A673 (cell line): Measurements from ENCODE around the gene KCNJ10. TPM values are rescaled to one million over a fixed set of nuclear protein-coding genes. Genes with fewer than 3 reads are reported as not detected.

Source experiments
- BruUV-seq: library from RNA; stranded (reverse); fragments of 400-500 nt; replicated peaks from 2 replicates; lab custom pipeline; 2021; lab: Mats Ljungman, UMichigan
- CTCF ChIA-PET: fragments of 300-600 bp; sonication (Branson Sonifier 250); formaldehyde crosslinking; loops from one replicate; lab custom pipeline; 2022; ENCODE audit warnings: antibody characterized with exemption; lab: Charles Lee
- POLR2A ChIA-PET: fragments of 300-600 bp; sonication (Branson Sonifier 250); formaldehyde crosslinking; loops from one replicate; lab custom pipeline; 2022; ENCODE audit warnings: antibody characterized with exemption; ENCODE audit not compliant: low non-redundant PET; lab: Charles Lee
- DNase-seq: peaks from one replicate; pipeline ENCODE4 v3.0.0-alpha.2; 2015; ENCODE audit warnings: low spot score
- H3K27ac ChIP-seq: fragments of 200-600 bp; sonication (generic); 2 replicates; pipeline ENCODE4 v1.5.1; 2016; ENCODE audit warnings: mixed run types, low read depth, mild to moderate bottlenecking, mixed read lengths, antibody characterized with exemption, low read length; ENCODE audit not compliant: poor library complexity, severe bottlenecking
- H3K27me3 ChIP-seq: fragments of 200-600 bp; sonication (generic); replicated peaks from 2 replicates; pipeline ENCODE4 v1.6.1; 2017; ENCODE audit warnings: mixed run types, low read depth, mild to moderate bottlenecking, mixed read lengths, antibody characterized with exemption, low read length; ENCODE audit not compliant: insufficient read depth, poor library complexity
- H3K36me3 ChIP-seq: fragments of 200-600 bp; sonication (generic); 2 replicates; pipeline ENCODE4 v1.6.1; 2016; ENCODE audit warnings: mixed run types, mild to moderate bottlenecking, mixed read lengths, antibody characterized with exemption, low read length; ENCODE audit not compliant: insufficient read depth, poor library complexity, severe bottlenecking
- H3K4me1 ChIP-seq: fragments of 200-600 bp; sonication (generic); 2 replicates; pipeline ENCODE4 v1.6.1; 2017; ENCODE audit warnings: mixed run types, mild to moderate bottlenecking, mixed read lengths, antibody characterized with exemption, low read length; ENCODE audit not compliant: insufficient read depth, poor library complexity, severe bottlenecking
- H3K4me3 ChIP-seq: fragments of 200-600 bp; sonication (generic); 2 replicates; pipeline ENCODE4 v1.5.1; 2016; ENCODE audit warnings: low read depth, mixed run types, mild to moderate bottlenecking, mixed read lengths, low read length; ENCODE audit not compliant: poor library complexity, severe bottlenecking
- H3K9me3 ChIP-seq: fragments of 200-600 bp; sonication (generic); 2 replicates; pipeline ENCODE4 v1.6.1; 2016; ENCODE audit warnings: mixed run types, low read depth, mild to moderate bottlenecking, mixed read lengths, antibody characterized with exemption, low read length; ENCODE audit not compliant: poor library complexity, severe bottlenecking
- EZH2 ChIP-seq: fragments of 200-600 bp; sonication (generic); IDR thresholded peaks from 2 replicates; pipeline ENCODE4 v1.6.1; 2017; ENCODE audit warnings: borderline replicate concordance, low read depth, mild to moderate bottlenecking, mixed read lengths, antibody characterized with exemption, low read length; ENCODE audit not compliant: poor library complexity, severe bottlenecking
- intact Hi-C: fragments of 100-400 bp; cut with micrococcal nuclease; formaldehyde crosslinking; loops from one replicate; pipeline ENCODE4 v1.10.0; 2022; ENCODE audit not compliant: unreplicated experiment
- total RNA-seq: library from RNA; stranded (reverse); gene quantifications from 2 replicates; pipeline ENCODE4 v1.2.3, GENCODE V29; 2021
- TF ChIP-seq, protein P1 (sequence below): fragments of 300-800, 200-600 bp; sonication (generic); conservative IDR thresholded peaks from 2 replicates; pipeline ENCODE4 v1.5.1; 2017; ENCODE audit warnings: low read depth, mild to moderate bottlenecking, antibody characterized with exemption, low read length, moderate library complexity, mixed read lengths

The KCNJ10 gene
- total RNA-seq, 1 experiment from 2014 or later = not detected

DNA sequence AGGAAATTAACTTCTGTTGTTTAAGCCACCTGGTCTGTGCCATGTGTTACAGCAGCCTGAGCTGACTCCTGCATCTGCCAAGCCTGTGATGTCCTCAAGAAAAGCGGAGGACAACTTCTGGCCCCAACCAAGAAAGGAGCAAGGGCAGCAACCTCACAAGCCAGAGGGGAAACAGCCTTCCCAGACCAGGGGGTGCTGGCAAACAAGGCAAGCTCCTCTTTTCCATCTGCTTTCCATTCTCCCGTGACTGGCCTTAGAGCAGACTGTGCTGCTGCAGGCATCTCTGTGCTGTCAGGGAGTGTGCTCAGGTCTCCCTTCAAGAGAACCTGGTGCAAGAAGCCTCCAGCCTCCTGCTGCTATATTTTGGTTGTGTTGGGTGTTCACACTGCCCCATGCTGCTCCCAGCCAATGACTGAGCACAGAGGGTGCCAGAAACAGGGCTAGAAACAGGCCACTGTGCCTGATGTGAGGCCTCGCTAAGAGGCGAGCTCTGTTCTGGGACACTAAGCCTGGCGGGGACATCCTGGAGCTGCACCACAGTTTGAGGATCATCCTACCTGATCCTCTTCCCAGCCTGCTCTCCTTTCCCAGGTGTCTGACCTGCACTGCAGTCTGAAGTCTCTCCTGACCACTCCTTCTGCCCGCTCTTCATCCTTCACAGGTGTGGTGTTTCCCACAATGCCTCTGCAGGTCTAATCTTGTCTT lies 88.5 kb downstream of the KCNJ10 start:
- BruUV-seq = no TSS peak
- H3K27ac ChIP-seq = no peak overlapping the region
- TF ChIP-seq, protein P1, sequence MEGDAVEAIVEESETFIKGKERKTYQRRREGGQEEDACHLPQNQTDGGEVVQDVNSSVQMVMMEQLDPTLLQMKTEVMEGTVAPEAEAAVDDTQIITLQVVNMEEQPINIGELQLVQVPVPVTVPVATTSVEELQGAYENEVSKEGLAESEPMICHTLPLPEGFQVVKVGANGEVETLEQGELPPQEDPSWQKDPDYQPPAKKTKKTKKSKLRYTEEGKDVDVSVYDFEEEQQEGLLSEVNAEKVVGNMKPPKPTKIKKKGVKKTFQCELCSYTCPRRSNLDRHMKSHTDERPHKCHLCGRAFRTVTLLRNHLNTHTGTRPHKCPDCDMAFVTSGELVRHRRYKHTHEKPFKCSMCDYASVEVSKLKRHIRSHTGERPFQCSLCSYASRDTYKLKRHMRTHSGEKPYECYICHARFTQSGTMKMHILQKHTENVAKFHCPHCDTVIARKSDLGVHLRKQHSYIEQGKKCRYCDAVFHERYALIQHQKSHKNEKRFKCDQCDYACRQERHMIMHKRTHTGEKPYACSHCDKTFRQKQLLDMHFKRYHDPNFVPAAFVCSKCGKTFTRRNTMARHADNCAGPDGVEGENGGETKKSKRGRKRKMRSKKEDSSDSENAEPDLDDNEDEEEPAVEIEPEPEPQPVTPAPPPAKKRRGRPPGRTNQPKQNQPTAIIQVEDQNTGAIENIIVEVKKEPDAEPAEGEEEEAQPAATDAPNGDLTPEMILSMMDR = no peak
- no peak for TF ChIP-seq EZH2

DNA sequence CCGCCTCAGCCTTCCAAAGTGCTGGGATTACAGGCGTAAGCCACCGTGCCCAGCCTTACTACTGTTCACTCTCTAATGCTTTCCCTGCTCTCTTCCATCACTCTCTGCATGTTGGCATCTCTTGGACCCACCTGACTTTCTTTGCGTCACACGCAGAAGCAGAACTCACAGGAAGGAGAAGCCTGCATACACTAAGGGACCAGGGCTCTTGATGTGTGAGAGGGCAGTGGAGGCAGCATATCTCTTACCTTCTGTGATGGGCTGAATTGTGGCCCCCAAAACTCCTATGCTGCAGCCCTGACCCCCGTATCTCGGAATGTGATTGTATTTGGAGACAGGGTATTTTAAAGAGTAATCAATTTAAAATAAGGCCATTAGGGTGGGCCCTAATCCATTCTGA lies 89.2 kb downstream of the KCNJ10 start:
- peaks cover 71% of the 10 kb centered on the region for H3K27me3 ChIP-seq
- BruUV-seq = no TSS peak
- H3K9me3 ChIP-seq = no peaks in the 10 kb centered on the region
- intact Hi-C loops = no loop called here
- DNase-seq = no peak
- TF ChIP-seq EZH2 = no peak
- TF ChIP-seq, protein P1 = no peak
- ChIA-PET CTCF (no interaction called here), POLR2A (no interaction called here)
- H3K36me3 ChIP-seq = no peaks in the 10 kb centered on the region
- no peaks in the 10 kb centered on the region for H3K4me1 ChIP-seq
- no peak overlapping the region for H3K27ac ChIP-seq
- H3K4me3 ChIP-seq = no peak overlapping the region

More for the DNA sequence above, 88.5 kb downstream of the KCNJ10 start:
- no peak for DNase-seq
- Histone ChIP-seq H3K36me3 (no peaks in the 10 kb centered on the region), H3K4me3 (no peak overlapping the region), H3K4me1 (no peaks in the 10 kb centered on the region), H3K27me3 (peaks cover 66% of the 10 kb centered on the region), H3K9me3 (no peaks in the 10 kb centered on the region)
- ChIA-PET POLR2A (no interaction called here), CTCF (no interaction called here)
- intact Hi-C loops = no loop called here

DNA sequence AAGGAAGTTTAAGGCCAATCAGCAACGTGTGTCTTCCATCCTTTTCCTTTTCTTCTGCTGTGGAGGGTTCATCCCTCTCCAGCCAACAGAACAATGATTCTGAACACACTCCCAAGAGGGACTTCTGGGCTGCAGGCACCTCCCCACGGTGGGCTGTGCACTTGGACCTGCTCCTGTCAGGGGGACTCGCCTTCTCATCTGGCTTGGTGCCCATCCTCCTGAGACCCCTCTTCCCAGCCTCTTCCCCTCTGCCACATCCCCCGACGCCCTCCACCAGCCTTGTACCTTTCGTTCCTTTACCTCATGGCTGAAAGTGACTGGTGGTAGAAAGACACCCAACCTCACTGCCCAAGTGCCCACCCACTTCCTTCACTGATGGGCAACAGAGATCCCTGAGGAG lies 89.9 kb downstream of the KCNJ10 start:
- no peak for DNase-seq
- intact Hi-C loops = no loop called here
- BruUV-seq = no TSS peak

More for the DNA sequence above, 89.9 kb downstream of the KCNJ10 start:
- Histone ChIP-seq H3K4me3 (no peak overlapping the region), H3K27me3 (peaks cover 74% of the 10 kb centered on the region), H3K4me1 (no peaks in the 10 kb centered on the region), H3K36me3 (no peaks in the 10 kb centered on the region), H3K9me3 (no peaks in the 10 kb centered on the region), H3K27ac (no peak overlapping the region)
- POLR2A ChIA-PET = no interaction called here
- CTCF ChIA-PET = no interaction called here
- TF ChIP-seq, protein P1 = no peak
- no peak for TF ChIP-seq EZH2
